NCI-H82 treated with DMSO at 0.1 percent for 48 hours (cell line): ENCODE measurements around the gene NUDT1.

Experiments used
- DNase-seq: peaks from one replicate; lab custom pipeline; 2025; ENCODE audit not compliant: unreplicated experiment; lab: John Stamatoyannopoulos, UW

Gene NUDT1

DNA sequence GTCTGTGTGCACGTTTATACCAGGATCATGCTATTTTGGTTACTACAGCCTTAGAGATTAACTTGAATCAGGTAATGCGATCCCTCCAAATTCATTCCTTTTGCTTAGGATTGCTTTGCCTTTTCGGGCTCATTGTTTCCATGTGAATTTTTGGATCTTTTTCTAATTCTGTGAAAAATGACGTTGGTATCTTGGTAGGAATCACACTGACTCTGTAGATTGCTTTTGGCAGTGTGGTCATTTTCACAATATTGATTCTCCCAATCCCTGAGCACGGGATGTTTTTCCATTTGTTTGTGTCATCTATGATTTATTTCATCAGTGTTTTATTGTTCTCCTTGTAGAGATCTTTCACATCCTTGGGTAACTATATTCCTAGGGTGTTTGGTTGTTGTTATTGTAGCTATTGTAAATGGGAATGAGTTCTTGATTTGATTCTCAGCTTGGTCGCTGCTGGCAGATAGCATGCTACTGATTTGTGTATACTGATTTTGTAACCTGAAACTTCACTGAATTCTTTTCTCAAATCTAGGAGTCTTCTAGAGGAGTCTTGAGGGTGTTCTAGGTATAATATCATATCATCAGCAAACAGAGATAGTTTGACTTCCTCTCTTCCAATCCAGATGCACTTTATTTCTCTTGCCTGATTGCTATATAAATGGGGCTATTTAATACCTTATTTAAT lies 54.1 kb downstream of the NUDT1 start:
- DNase-seq = no peak

DNA sequence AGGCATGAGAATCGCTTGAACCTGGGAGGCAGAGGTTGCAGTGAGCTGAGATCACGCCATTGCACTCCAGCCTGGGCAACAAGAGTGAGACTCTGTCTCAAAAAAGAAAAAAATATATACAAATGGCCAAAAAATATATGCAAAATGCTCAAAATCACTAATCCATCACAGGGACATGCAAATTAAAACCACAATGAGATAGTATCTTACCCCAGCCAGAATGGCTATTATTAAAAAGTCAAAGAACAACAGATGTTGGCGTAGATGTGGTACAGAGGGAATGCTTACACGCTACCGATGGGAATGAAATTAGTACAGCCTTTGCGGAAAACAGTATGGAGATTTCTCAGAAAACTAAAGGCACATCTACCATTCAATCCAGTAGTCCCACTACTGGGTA lies 54.8 kb downstream of the NUDT1 start:
- no peak for DNase-seq

DNA sequence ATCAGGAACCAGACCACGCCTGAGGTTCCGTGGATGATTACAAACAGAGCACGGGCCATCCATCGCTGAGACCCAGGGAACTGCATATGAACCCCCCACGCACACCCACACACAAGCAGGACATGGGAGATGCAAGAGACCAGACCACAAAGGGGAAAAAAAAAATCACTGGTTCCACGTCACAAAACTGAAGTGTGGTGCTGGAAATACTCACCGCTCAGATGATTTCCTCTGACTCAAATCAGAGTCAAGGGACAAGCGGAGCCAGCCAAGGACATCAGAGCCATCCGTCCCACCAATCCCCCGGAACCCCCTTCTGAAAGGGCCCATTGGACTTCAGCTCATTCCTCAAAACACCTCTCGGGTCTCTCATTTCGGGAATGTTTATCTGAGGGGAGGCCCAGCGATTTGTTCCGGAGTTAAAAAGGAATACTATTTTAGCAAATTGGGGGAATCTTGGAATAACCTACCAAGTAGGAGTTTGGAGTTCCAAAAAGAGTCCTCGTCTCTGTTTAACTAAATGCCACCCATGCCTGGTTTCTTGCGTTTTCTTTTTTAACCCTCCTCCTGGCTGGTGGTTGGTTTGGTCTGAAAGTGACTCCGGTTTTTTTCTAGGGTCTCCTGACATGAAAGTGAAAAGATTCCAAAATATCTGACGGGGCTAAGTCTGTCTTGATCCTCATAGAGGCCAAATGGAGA lies 57.3 kb downstream of the NUDT1 start:
- no peak for DNase-seq

DNA sequence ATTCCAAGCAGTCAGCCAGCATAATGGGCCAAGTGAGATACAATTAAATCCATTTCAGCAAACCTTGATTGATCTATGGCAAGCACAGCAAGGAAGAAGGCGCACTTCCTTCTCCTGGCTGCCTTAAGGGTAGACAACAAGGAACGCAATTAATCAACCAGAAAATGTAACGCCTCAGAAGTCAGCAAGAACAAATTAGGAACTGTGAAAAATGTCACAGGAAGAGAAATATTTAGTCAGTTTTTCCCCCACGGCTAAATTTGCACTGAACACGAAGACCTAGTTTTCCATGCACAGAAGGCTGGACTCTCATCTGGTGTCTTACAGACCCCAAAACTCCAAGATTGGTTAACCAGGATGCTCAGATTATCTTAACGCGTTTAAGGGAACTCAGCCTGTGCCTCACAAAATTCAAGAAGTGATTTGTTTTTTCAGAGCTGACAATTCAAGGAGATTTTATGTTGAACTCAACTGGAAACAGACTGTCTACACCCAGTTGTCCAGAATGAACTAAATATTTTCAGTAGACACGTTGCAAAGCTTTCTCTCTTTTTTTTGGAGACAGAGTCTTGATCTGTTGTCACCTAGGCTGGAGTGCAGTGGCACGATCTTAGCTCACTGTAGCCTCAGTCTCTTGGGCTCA lies 58.0 kb downstream of the NUDT1 start:
- no peak for DNase-seq
